GDM1 (cell line): Measurements from ENCODE around the gene LCK.
"Not testable (repeated sequence)": the region's sequence is repeated elsewhere in the genome, so short reads cannot be mapped to it uniquely, and the experiment has no call there.

Source experiments
- DNase-seq: peaks from one replicate; lab custom pipeline; 2025; lab: John Stamatoyannopoulos, UW

The LCK gene

GRCh38 chr1:32274646-32275340, 23.7 kb downstream of the LCK start:
- no peak for DNase-seq

- no peak for DNase-seq
These were observed 24.4 kb downstream of the LCK start for GRCh38 chr1:32275424-32275823.

GRCh38 chr1:32276032-32276782, 25.1 kb downstream of the LCK start:
- no peak for DNase-seq

GRCh38 chr1:32284777-32285176, 33.7 kb downstream of the LCK start:
- not testable (repeated sequence) for DNase-seq

- no peak for DNase-seq
These were observed 34.6 kb downstream of the LCK start for GRCh38 chr1:32285658-32286057.

GRCh38 chr1:32286763-32287162, 35.7 kb downstream of the LCK start:
- DNase-seq, result no peak

GRCh38 chr1:32289256-32289655, 38.2 kb downstream of the LCK start:
- no peak for DNase-seq

GRCh38 chr1:32291145-32291707, 40.2 kb downstream of the LCK start:
- DNase-seq, result no peak

GRCh38 chr1:32291708-32292538, 40.9 kb downstream of the LCK start, which contains the start of gene HDAC1:
Gene HDAC1, plus strand, starts transcription at chr1:32292083. Its CDS starts 87 bp downstream, at chr1:32292170.
- peak; percentile 97 for DNase-seq

- not testable (repeated sequence) for DNase-seq
These were observed 47.1 kb downstream of the LCK start for GRCh38 chr1:32298211-32298610.

- DNase-seq, result no peak
These were observed 48.3 kb downstream of the LCK start for GRCh38 chr1:32299327-32299726.

GRCh38 chr1:32303358-32303757, 52.3 kb downstream of the LCK start:
- DNase-seq, result no peak

GRCh38 chr1:32303997-32304622, 53.0 kb downstream of the LCK start:
- DNase-seq, result no peak

- DNase-seq, result no peak
These were observed 54.2 kb downstream of the LCK start for GRCh38 chr1:32305310-32305709.

- no peak for DNase-seq
These were observed 56.3 kb downstream of the LCK start for GRCh38 chr1:32307324-32307723.

- no peak for DNase-seq
These were observed 58.9 kb downstream of the LCK start for GRCh38 chr1:32309960-32310359.

- no peak for DNase-seq
These were observed 60.8 kb downstream of the LCK start for GRCh38 chr1:32311709-32312393.

- no peak for DNase-seq
These were observed 65.8 kb downstream of the LCK start for GRCh38 chr1:32316903-32317277.

- DNase-seq, result no peak
These were observed 67.2 kb downstream of the LCK start for GRCh38 chr1:32318127-32318869.

GRCh38 chr1:32321712-32322291, 70.7 kb downstream of the LCK start:
- DNase-seq, result no peak
